Thyroid gland (tissue), 4 donors: Measurements from ENCODE around the gene LHX4.

Experiments used
- CTCF ChIP-seq, 6 experiments: fragments of 200-600 bp in 3 of 6; fragments of 450-650 bp in 3 of 6; sonication (generic) in 3 of 6; IDR thresholded peaks; one replicate each; pipeline ENCODE4 v1.5.1; 2016 to 2019; ENCODE audit warnings: antibody characterized with exemption in 6 of 6, mild to moderate bottlenecking in 2 of 6, inconsistent platforms in 1 of 6, moderate library complexity in 1 of 6
- POLR2A ChIP-seq, 2 donors: fragments of 450-650 bp; IDR thresholded peaks; one replicate each; pipeline ENCODE4 v1.6.1; 2017; ENCODE audit warnings: antibody characterized with exemption in 2 of 2, mild to moderate bottlenecking in 2 of 2, moderate library complexity in 1 of 2

DNA sequence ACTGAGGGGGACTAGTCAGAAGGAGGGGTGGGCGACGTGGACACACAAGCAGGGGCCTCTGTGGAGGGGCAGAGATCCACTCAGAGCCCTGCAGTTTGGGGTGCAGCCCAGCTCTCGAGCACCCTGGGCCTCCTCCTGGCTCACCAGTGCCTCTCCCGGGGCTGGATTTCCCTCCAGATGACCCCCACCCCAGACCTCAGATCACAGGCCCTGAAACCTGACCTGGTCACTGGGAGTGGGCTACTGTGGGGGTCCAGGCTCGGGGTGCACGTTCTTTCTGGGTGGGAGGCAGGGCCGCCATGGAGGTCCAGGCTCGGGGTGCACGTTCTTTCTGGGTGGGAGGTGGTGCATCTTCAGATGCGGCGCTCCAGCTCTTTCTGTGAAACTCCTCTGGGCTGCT is 10.3 kb upstream of the LHX4 start:
- TF ChIP-seq POLR2A (IDR thresholded peaks at IDR 0.05) (no peak), CTCF (IDR thresholded peaks at IDR 0.05) (no peak)
